ENCODE results near the gene HSPB7. TPM values are rescaled to one million over a fixed set of nuclear protein-coding genes. Genes with fewer than 3 reads are reported as not detected.

The HSPB7 gene
- total RNA-seq, 1 experiment from 2014 or later = not detected

- H4K20me1 ChIP-seq (ENCODE audit: control insufficient read depth, insufficient read depth, insufficient read length) = no peaks in the 10 kb centered on the region
- H4K8ac ChIP-seq (replicated peaks; ENCODE audit: insufficient read length, low read depth, low read length) = no peak overlapping the region
- Mint-ChIP-seq H3K9me3 (no peaks in the 10 kb centered on the region; a peak in 1 of 5 replicates), H3K4me1 (peaks cover 11 to 33% of the 10 kb centered on the region in 2 experiments), H3K36me3 (ENCODE audit: insufficient read depth in 1 of 3, low read depth in 3 of 3) (no peaks in the 10 kb centered on the region), H3K27ac (no peak overlapping the region), H3K27me3 (ENCODE audit: low read depth) (peaks cover 52% of the 10 kb centered on the region), H3K4me3 (no peak overlapping the region)
- WGBS (ENCODE audit: extremely low coverage, insufficient read length, low lambda C conversion rate) = no CpG with 5 or more reads among the region's 6 CpGs
- no peak overlapping the region for H3K4ac ChIP-seq (ENCODE audit: low read depth, low read length)
- H3K9me3 ChIP-seq (ENCODE audit: control insufficient read depth, low read depth, low read length) = no peaks in the 10 kb centered on the region
- no peak overlapping the region for H3T11ph ChIP-seq (ENCODE audit: low read length)
- no peaks in the 10 kb centered on the region for H3K27me3 ChIP-seq (ENCODE audit: insufficient read depth, low read length)
- no peak overlapping the region for H3K23ac ChIP-seq (ENCODE audit: insufficient read length, low read depth, low read length)
- H3K27ac ChIP-seq (ENCODE audit: insufficient read length, low read depth, low read length) = no peak overlapping the region
- H2BK120ac ChIP-seq (ENCODE audit: low read depth, low read length, poor library complexity, severe bottlenecking) = no peak overlapping the region
- no peak overlapping the region for H3K56ac ChIP-seq (ENCODE audit: insufficient read length, low read depth, low read length)
- TF ChIP-seq CTCF (conservative IDR thresholded peaks at IDR 0.05) = no peak
- no peak overlapping the region for H3K9ac ChIP-seq (ENCODE audit: extremely low read depth, insufficient read length, low read length)
- peak overlapping the region; percentile 40; the same call in 1 of the 2 replicates for H3K14ac ChIP-seq (ENCODE audit: insufficient read depth, low read length)
- DNase-seq = no peak
- no peak overlapping the region for H3K18ac ChIP-seq (ENCODE audit: insufficient read length, low read depth, low read length)
- no peak overlapping the region for H4K91ac ChIP-seq (ENCODE audit: insufficient read length, low read depth, low read length)
- no peak overlapping the region for H2AK5ac ChIP-seq (ENCODE audit: insufficient read length, low read length)
- no peaks in the 10 kb centered on the region for H3K4me1 ChIP-seq (ENCODE audit: insufficient read depth, low read length)
- H2AFZ ChIP-seq (ENCODE audit: low read length) = no peak overlapping the region
- H2BK20ac ChIP-seq (ENCODE audit: low read depth, low read length, poor library complexity, severe bottlenecking) = no peak overlapping the region
- H3K79me1 ChIP-seq (ENCODE audit: insufficient read depth, low read depth, low read length, poor library complexity, severe bottlenecking) = no peaks in the 10 kb centered on the region
- H4K5ac ChIP-seq (ENCODE audit: insufficient read length, low read depth, low read length) = no peak overlapping the region
- no peak overlapping the region for H2BK15ac ChIP-seq (ENCODE audit: low read depth, low read length)
- H3K4me2 ChIP-seq (ENCODE audit: insufficient read depth, insufficient read length, low read length) = no peak overlapping the region
- H2BK12ac ChIP-seq (ENCODE audit: insufficient read length, low read depth, low read length) = no peak overlapping the region
- H2BK5ac ChIP-seq (ENCODE audit: insufficient read length, low read length) = no peak overlapping the region
- H3K79me2 ChIP-seq (ENCODE audit: insufficient read depth, low read length) = no peaks in the 10 kb centered on the region
- H3K23me2 ChIP-seq (ENCODE audit: insufficient read length, low read depth, low read length, poor library complexity, severe bottlenecking) = no peaks in the 10 kb centered on the region
Measured at GRCh38 chr1:16020325-16020724, 2.5 kb upstream of the HSPB7 start.
